HG03565 (cell line): Measurements from ENCODE around the gene SOHLH2.

Experiments used
- ATAC-seq: cut with Tn5 transposase; IDR thresholded peaks from one replicate; pipeline ENCODE4 v1.9.1; 2021; ENCODE audit warnings: mild to moderate bottlenecking, moderate library complexity; ENCODE audit not compliant: unreplicated experiment

Gene SOHLH2

DNA sequence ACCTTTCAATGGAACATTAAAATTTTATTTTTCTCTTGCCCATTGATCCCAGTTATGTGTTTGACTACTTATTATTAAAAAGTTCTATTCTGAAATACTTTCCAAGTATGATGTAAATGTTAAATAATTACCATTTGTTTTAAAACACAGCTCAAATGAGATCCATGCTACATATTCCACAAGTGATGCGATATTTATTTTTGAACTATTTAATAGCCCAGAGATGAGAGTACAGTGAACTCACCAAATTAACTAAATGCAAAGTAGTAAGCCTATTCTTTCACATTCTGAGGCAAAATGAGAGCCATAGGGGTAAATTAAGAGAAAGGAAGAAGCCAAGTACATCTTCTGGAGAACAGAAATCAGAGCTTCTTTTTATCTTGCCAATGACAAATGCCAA lies 82.0 kb downstream of the SOHLH2 start:
- no peak for ATAC-seq

- no peak for ATAC-seq
Measured at GRCh38 chr13:36131931-36132297, 82.4 kb downstream of the SOHLH2 start.

DNA sequence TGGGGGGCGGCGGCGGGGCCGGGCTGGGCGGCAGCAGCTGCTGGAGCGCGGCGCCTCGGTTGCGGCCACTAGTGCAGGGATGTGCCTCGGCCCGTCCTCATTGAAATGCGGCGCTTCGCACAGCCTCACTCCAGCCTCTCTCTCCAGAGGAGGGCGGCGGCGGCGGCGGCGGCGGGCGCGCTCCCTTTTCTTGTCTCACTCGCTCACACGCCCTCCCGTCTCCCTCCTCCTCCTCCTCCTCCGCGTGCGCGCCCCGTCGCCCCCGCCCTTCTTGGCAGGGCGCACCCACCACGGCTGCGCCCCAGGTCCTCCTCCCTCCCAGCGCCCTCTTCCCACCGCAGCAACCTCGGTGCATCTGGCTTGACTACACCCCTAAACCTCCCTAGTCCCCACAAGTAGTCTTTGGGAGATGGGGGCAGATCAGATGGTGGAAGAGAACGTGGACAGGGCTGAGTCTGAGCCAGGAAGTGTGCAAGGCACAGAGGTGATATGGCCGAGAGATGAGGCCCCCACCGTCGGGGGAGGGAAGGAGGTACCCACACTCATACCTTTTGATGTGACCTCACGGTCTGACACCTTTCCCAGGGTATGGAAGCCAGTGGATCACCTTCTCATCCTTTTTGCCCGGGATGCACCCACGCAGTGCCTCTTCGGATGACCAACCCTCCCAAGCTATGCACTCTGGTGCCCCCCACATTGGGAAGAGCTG lies 83.0 kb downstream of the SOHLH2 start, which contains the start of gene DCLK1:
DCLK1 (minus strand) TSS at position 161 of the 709 bp plus-strand sequence.
- no peak for ATAC-seq

- no peak for ATAC-seq
Measured at GRCh38 chr13:36130552-36131221, 83.7 kb downstream of the SOHLH2 start.

DNA sequence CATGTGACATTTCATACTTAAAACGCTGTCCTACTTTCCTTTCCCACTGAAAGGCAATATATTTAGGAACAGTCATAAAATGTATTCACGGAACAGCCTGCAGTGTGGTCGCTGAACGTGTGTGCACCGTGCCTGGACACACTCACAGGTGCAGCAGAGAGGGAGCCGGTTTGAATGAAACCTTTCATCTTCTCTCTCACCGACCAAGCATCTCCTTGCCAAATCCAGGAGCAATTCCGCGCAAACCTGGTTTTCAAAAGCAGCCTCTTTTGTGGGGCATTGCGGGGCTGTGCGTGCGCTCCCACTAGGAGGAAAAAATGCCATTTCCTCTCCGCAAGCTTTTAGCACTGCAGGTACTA lies 84.2 kb downstream of the SOHLH2 start:
- no peak for ATAC-seq

- ATAC-seq, result no peak
Measured at GRCh38 chr13:36129539-36129938, 84.8 kb downstream of the SOHLH2 start.

GRCh38 chr13:36126491-36126890 lies 87.9 kb downstream of the SOHLH2 start:
- no peak for ATAC-seq

- no peak for ATAC-seq
Measured at GRCh38 chr13:36125841-36126240, 88.5 kb downstream of the SOHLH2 start.

- ATAC-seq, result no peak
Measured at GRCh38 chr13:36124236-36124822, 90.0 kb downstream of the SOHLH2 start.
